Brain pericyte (primary cell): ENCODE results near the gene PTPRM.

Experiments
- DNase-seq: peaks from one replicate; pipeline ENCODE4 v3.0.0-alpha.2; 2012; ENCODE audit warnings: low read depth, low spot score

Gene PTPRM

DNA sequence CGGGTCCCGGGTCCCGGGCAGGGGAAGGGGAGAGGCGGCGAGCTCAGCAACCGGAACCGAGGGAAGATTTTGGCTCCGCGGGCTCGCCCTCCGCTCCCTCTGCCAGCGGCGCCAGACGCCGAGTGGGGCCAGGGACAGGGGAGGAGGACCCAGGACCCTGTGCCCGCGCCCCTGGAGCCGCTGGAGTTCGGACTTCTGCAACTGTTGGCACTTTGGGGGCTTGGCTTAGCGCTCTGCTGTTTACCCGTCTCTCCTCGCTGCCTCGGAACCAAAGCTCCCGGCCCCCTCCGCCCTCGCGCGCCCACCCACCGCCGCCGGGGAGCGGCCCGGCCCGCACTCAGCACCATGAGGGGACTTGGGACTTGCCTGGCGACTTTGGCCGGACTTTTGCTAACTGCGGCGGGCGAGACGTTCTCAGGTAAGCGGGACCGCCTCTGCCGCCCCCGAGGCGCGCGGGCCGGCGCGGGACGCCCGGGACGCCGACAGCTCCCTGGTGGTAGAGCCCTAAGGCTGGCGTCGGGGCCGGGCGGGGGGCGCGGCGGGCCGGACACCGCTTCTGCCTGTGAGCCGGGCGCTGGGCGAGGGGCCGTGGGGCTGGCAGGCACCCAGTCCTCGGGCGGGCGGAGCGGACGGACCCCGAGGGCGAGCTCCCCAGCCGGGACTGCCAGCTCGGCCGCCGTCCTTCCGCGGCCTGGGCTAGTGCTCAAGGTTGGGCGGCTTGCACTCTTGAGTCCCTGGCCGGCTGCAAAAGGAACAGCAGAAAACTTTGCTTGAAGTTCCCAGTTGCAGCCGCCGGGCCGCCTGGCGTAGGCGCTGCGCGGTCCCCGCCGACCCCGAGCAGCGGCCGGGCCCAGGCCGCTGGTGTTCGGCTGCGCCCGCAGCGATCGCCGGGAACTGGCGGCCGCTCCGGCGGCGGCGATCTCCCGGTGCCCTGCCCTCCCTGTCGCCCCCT lies 634 bp downstream of the PTPRM start:
- DNase-seq: no peak

DNA sequence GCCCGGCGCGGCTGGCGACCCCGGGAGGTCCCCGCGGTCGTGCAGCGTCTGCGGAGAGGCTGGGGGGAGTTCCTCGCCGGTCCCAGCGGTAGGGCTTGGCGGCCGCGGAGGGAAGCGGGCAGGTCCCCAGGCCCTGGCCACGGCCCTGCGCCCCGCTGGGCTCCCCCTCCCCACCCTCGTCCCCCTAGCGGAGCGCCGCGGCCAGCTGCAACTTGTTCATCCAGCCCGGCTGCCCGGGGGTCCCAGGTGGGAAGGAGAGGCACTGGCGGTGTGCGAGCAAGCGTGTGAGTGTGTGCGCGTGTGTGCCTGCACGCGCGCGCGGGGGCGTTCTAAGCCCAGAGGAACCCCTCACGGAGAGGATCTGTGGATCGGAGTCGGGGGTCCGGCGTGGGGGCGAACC lies 1.3 kb downstream of the PTPRM start:
- DNase-seq: no peak

DNA sequence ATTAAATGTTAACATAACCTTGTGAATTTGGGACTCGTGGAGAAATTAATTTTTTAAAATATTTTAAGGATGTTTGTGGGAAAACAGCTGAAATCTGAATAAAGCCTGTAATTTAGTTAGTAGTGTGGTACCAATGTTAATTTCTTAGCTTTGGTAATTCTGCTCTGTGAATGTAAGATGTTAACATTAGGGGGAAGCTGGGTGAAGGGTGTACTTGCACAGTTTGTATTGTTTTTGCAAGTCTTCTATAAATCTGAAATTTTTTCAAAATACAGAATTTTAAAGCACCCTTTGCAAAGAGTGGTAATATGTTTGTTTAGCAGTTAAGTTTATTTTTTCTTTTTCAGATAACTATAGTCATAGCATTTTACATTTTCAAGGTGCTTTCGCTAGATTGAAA lies 4.5 kb downstream of the PTPRM start:
- no peak for DNase-seq

GRCh38 chr18:7572822-7573221 lies 5.7 kb downstream of the PTPRM start:
- no peak for DNase-seq

- DNase-seq: no peak
Observed at GRCh38 chr18:7575465-7576028, 8.4 kb downstream of the PTPRM start.

GRCh38 chr18:7576077-7576476 lies 9.0 kb downstream of the PTPRM start:
- no peak for DNase-seq

DNA sequence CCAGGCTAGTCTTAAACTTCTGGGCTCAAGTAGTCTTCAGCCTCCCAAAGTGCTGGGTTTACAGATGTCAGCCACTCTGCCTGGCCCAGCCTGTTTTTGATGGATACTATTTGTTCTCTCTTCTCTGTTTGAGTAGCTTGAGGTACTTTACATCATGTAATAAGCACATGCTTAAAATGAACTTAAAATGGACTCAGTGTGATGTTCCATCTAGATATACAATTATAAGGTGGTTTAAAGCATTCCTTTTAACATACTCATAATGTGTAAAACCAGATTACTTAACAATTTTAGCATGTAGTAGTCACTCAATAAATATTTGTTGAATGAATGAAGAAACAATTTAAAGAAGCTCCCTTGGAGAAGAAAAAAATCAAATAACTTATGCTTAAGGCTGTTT lies 9.6 kb downstream of the PTPRM start:
- no peak for DNase-seq

DNA sequence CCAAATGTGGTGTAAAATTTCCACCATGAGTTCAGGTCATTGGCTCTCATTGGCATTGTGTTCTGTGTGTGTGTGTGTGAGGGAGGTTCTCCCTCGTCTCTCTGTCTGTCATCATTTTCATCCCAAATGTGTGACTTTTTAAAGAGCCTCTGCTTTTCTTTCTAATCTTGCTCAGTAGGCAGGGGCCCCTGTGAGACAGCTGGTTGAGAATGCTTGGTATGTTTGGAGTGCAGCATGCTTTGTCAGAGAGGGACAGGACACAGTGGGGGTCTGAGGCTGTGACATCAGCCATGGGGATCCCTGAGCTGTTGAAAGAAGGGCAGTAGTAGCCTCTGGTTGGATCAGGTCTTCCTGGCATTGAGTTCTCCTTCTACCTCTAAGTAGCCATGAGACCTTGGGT lies 10.6 kb downstream of the PTPRM start:
- DNase-seq: no peak

DNA sequence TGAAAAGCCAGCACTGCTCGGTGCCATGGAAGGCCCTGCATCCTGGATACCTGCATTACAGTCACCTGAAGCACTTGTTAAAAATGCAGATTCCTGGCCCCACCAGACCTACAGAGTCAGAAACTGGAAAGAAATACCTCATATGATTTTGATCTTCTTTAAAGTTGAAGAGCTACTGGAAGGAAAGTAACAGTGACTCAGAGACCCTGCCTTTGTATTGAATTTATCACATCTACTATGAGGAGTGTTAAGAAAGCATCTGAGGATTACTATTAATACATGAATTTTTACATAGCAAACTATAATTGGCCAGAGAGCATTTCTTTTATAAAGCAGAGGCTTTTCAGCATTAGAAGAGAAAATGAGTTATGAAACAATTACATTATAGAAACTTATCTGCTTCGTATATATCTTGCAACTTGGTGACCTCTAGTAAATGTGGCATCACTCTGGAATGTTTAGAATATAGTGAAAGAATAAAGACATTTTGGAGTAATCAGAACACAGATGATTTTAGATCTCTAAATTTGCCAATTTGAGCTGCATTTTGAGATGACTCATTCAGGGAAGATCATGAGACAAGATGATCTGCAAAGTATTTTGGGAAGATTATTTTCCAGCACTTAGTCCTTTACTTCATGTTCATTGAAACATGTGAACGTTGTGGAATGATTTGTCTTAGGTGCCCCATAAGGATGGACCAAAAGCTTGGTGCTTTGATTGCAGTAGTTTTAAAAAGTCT lies 12.2 kb downstream of the PTPRM start:
- no peak for DNase-seq

DNA sequence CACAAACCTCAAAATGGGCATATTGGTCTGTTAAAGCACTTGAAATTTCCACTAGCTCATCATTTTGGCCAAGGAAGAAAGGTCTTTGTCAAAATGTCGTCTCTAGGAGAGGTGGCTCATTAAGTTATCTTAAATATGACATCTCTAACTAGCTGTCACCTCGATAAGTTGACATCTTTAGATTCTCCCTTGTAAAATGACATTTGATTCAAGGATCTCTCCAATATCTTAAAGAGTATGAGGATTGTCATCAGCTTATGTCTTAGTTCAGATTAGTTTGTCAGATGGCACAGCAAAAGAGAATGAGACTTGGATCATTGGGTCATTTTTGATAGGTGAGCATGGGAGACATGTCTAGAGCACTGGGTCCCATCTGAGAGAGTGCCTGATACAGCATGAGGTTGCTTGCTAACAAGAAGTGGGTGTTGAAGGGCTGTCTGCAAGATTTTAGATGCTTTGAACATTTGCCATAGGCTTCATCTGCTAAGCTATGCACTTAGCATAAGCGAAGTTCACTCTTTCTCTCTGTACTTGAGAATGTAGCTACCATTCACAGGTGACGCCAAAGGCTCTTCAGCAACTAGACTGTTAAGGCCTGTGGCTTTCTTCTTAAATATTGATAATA lies 12.9 kb downstream of the PTPRM start:
- no peak for DNase-seq

DNA sequence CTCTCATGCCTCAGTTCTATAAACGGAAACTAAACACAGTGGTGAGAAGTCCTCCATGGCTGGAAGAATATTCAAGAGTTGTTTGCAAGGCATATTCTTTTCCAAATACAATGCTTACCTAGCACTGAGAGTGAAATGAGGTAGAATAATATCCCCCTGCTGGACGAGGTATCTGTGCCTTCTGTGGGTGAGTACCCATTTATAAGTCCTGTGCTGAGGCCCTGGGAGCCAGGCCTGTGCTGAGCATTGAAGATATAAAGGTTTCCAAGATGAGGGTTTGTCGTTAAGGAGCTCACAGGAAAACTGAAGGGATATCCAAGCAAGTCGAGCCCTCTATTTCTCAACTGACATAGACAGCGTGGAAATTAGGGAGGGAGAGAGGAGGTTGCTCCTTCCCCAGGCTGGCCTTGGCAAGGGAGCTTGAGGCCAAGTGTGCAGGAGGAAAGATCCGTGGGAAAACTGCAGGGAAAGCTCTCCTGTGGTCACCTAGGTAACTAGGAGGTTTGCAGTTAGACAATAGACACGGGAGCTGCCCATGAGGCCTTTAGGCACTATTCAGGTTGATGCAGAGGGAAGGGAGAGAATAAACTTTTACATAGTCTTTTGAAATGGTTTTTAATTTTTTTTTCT lies 17.6 kb downstream of the PTPRM start:
- DNase-seq: no peak

GRCh38 chr18:7585276-7585670 lies 18.2 kb downstream of the PTPRM start:
- DNase-seq: no peak

- no peak for DNase-seq
Observed at GRCh38 chr18:7586379-7586778, 19.3 kb downstream of the PTPRM start.

DNA sequence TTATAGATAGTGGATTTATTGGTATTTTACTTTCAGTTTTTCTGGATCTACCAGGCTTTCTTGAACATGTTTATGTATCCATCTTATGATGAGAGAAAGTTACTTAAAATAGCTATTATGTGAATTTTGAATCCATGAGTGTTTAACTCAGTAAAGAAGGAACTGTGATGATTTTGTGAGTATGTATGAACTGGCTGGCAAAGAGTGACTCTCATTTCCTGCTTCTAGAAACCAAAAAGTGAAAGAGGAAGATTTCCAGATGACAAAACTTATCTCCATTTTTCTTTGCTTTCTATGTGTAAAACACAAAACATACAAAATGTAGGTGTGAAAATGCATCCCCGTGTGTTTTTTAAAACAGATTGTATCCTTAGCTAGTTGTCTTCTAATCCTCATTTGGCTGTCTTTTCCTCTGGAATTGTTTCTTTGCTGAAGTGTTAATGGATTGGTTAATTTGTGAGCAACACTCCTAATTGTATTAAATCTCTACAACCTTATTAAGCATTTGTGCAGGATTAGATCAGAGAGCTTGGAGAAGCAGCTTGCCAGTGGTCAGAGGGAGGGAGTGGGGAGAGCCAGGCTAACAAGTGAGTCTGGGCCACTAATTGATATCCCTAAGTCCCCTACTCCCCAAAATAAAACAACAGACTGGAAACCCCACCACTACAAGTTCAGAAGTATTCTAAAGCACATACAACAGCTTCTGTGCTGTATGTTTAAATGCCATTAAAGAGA lies 23.9 kb downstream of the PTPRM start:
- no peak for DNase-seq

DNA sequence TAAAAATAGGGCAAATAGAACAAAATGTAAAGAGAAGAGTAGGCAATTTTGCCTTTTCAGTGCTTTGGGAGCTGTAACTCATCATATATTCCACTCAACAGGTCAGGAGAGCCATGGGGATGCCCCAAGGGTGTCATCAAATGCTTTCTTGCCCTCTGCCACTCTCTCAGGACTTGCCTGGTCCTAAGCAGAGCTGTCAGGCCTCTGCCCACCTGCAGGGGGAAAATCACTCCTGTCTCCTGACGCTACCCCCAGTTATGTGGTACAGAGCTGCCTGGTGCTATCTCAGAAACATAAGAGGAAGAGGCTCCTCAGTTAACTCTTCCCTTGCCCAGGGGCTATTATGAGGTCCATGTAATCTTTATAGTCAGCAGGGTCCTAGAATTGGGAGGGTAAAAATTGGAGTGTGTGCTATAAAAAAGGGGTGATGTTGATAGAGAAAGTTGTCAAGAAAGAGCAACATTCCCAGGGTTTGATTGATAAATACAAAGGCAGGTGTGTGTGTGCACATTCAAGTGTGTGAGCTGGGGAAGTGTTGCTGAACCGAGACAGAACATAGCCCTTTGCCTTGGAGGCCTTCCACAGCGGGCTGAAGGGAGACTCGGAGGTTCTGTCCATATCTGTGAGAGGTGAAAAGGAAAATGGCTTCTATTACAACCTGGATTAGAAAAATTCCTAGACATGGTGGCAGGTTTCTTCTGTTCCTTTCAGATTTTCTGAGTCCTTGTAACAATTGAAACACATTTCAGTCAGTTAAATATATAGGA lies 25.4 kb downstream of the PTPRM start:
- no peak for DNase-seq

DNA sequence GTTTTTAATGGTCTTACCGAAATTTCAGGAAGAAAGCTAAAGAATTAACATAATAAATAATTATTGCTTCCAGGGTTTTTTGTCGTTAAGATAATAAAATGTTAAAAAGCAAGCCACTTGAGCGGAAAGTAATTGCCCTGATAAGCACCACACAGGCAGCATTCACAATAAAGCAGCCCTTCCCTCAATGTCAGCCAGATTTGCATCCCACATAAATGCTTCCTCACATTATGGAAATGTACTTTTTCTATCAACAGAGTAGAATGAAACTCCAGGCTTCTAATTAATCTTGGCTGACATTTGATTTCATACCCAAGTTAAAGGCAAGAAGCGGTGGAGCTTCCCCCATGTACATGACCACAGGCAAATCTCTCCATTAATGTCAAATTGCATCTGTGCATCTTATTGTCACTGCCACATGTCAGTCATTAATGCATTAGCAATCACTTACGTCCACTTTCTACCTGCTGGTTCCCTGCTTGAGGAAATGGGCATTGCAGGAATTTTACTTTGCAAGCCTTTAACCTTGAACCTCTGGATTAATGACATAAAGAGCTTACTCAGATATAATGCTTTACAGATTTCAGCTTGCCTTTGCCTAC lies 26.2 kb downstream of the PTPRM start:
- DNase-seq: no peak

DNA sequence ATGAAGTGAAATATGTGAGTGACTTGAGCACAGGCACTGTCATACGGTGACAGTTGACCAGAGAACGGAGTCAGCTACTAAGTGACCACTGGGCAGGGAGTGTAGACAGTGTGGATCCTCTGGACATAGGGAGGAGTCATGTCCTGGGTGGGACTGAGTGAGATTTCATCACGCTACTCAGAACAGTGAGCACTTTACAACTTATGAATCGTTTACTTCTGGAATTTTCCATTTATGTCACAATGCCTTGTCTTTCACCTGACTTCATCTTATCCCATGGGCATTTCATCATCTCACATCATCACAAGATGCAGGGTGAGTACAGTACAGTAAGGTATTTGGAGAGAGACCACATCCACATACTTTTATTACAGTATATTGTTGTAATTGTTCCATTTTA lies 29.0 kb downstream of the PTPRM start:
- DNase-seq: no peak

- no peak for DNase-seq
Observed at GRCh38 chr18:7597500-7597899, 30.4 kb downstream of the PTPRM start.

- no peak for DNase-seq
Observed at GRCh38 chr18:7598167-7599047, 31.3 kb downstream of the PTPRM start.
